Liver (tissue), 9 donors: ENCODE data around the gene ENOX1. TPM values are rescaled to one million over a fixed set of nuclear protein-coding genes. Genes with fewer than 3 reads are reported as not detected.

Source experiments
- DNase-seq: peaks from one replicate; pipeline ENCODE4 v3.0.0-alpha.2; 2017; ENCODE audit warnings: low spot score
- H3K27ac ChIP-seq, 2 donors: one replicate each; pipeline ENCODE4 v1.7.0; 2013; ENCODE audit warnings: inconsistent platforms in 2 of 2, low read length in 2 of 2, control low read depth in 1 of 2, low read depth in 1 of 2, mild to moderate bottlenecking in 1 of 2
- H3K27me3 ChIP-seq, 4 donors: one replicate each; pipeline versions ENCODE4 v1.6.1 to v1.7.0; 2013; ENCODE audit warnings: low read length in 3 of 4, inconsistent platforms in 1 of 4, mild to moderate bottlenecking in 1 of 4, moderate library complexity in 1 of 4; ENCODE audit not compliant: control insufficient read depth in 4 of 4, insufficient read depth in 4 of 4
- H3K36me3 ChIP-seq, 4 donors: one replicate each; pipeline versions ENCODE4 v1.6.1 to v1.7.0; 2013; ENCODE audit warnings: low read length in 3 of 4, mild to moderate bottlenecking in 3 of 4, low read depth in 1 of 4, moderate library complexity in 1 of 4; ENCODE audit not compliant: control insufficient read depth in 4 of 4, insufficient read depth in 3 of 4
- H3K4me1 ChIP-seq, 4 donors: one replicate each; pipeline versions ENCODE4 v1.6.1 to v1.7.0; 2013; ENCODE audit warnings: low read length in 3 of 4, mild to moderate bottlenecking in 3 of 4, moderate library complexity in 1 of 4; ENCODE audit not compliant: control insufficient read depth in 4 of 4, insufficient read depth in 4 of 4
- H3K4me3 ChIP-seq, 3 donors: one replicate each; pipeline versions ENCODE4 v1.6.1 to v1.7.0; 2013; ENCODE audit warnings: low read length in 3 of 3, control low read depth in 1 of 3, low read depth in 1 of 3, mild to moderate bottlenecking in 1 of 3
- H3K9ac ChIP-seq, 2 donors: one replicate each; pipeline ENCODE4 v1.7.0; 2013; ENCODE audit warnings: low read length in 2 of 2, mild to moderate bottlenecking in 2 of 2, moderate library complexity in 2 of 2, control low read depth in 1 of 2, low read depth in 1 of 2
- H3K9me3 ChIP-seq, 4 donors: one replicate each; pipeline versions ENCODE4 v1.6.1 to v1.7.0; 2013; ENCODE audit warnings: low read length in 3 of 4; ENCODE audit not compliant: control insufficient read depth in 4 of 4
- ATF3 ChIP-seq: IDR thresholded peaks from 2 replicates; pipeline ENCODE4 v1.6.1; 2016; ENCODE audit warnings: antibody characterized with exemption
- CTCF ChIP-seq: fragments of 150-350 bp; IDR thresholded peaks from 2 replicates; pipeline ENCODE4 v1.5.1; 2017; ENCODE audit warnings: improper control_type of control experiment, low read depth, low read length; ENCODE audit not compliant: missing input control
- EGR1 ChIP-seq, 2 donors: IDR thresholded peaks; 2 replicates each; pipeline ENCODE4 v1.6.1; 2016 to 2018; ENCODE audit warnings: antibody characterized with exemption in 2 of 2, low read depth in 2 of 2
- FOXA1 ChIP-seq: IDR thresholded peaks from 2 replicates; pipeline ENCODE4 v1.6.1; 2016; ENCODE audit warnings: antibody characterized with exemption
- FOXA2 ChIP-seq: IDR thresholded peaks from 2 replicates; pipeline ENCODE4 v1.6.1; 2016; ENCODE audit warnings: antibody characterized with exemption
- GABPA ChIP-seq, 2 donors: IDR thresholded peaks in 1 of 2; conservative IDR thresholded peaks in 1 of 2; 2 replicates each; pipeline ENCODE4 v1.6.1; 2016; ENCODE audit warnings: antibody characterized with exemption in 2 of 2, mild to moderate bottlenecking in 1 of 2, moderate library complexity in 1 of 2
- HNF4A ChIP-seq, 2 donors: conservative IDR thresholded peaks; 2 replicates each; pipeline ENCODE4 v1.6.1; 2016; ENCODE audit warnings: antibody characterized with exemption in 2 of 2, mild to moderate bottlenecking in 2 of 2
- HNF4G ChIP-seq: IDR thresholded peaks from 2 replicates; pipeline ENCODE4 v1.6.1; 2016; ENCODE audit warnings: antibody characterized with exemption
- JUND ChIP-seq, 2 donors: IDR thresholded peaks; 2 replicates each; pipeline ENCODE4 v1.6.1; 2016; ENCODE audit warnings: antibody characterized with exemption in 2 of 2
- MAX ChIP-seq: IDR thresholded peaks from 2 replicates; pipeline ENCODE4 v1.6.1; 2016; ENCODE audit warnings: antibody characterized with exemption
- NR2F2 ChIP-seq: IDR thresholded peaks from 2 replicates; pipeline ENCODE4 v1.6.1; 2016; ENCODE audit warnings: antibody characterized with exemption
- RAD21 ChIP-seq, 2 donors: IDR thresholded peaks; 2 replicates each; pipeline ENCODE4 v1.6.1; 2016; ENCODE audit warnings: antibody characterized with exemption in 2 of 2, mild to moderate bottlenecking in 2 of 2
- REST ChIP-seq: IDR thresholded peaks from 2 replicates; pipeline ENCODE4 v1.6.1; 2016; ENCODE audit warnings: antibody characterized with exemption, mild to moderate bottlenecking
- RXRA ChIP-seq, 2 donors: IDR thresholded peaks; 2 replicates each; pipeline ENCODE4 v1.6.1; 2017 to 2018; ENCODE audit warnings: antibody characterized with exemption in 2 of 2, mild to moderate bottlenecking in 1 of 2
- SP1 ChIP-seq: IDR thresholded peaks from 2 replicates; pipeline ENCODE4 v1.6.1; 2018; ENCODE audit warnings: antibody characterized with exemption, mild to moderate bottlenecking
- TAF1 ChIP-seq: conservative IDR thresholded peaks from 2 replicates; pipeline ENCODE4 v1.6.1; 2016; ENCODE audit warnings: antibody characterized with exemption, mild to moderate bottlenecking
- YY1 ChIP-seq: IDR thresholded peaks from 2 replicates; pipeline ENCODE4 v1.6.1; 2016; ENCODE audit warnings: antibody characterized with exemption, mild to moderate bottlenecking
- ZBTB33 ChIP-seq: IDR thresholded peaks from 2 replicates; pipeline ENCODE4 v1.6.1; 2016; ENCODE audit warnings: antibody characterized with exemption
- WGBS: extraction: QIAGEN DNeasy Blood & Tissue Kit; methylation state at CpG from one replicate; pipeline ENCODE4 v1.1.7; 2013; 5-methylcytosine and 5-hydroxymethylcytosine counted together
- polyA plus RNA-seq, 2 donors: library from polyadenylated mRNA; stranded (reverse) in 1 of 2; unstranded in 1 of 2; fragments of 200-250 nt in 1 of 2; fragments of >200 nt in 1 of 2; fragmentation: Nextera tagmentation in 1 of 2; extraction: Ambion mirVana in 1 of 2; gene quantifications; one replicate each; pipeline versions ENCODE4 v1.2.1 to v1.2.3, GENCODE V29; 2013 to 2015
- total RNA-seq, 2 donors: library from RNA; depleted of rRNA; stranded (reverse); fragments of >200 nt; gene quantifications; one replicate each; pipeline ENCODE4 v1.2.3, GENCODE V29; 2014
- donor health status: healthy.
- donor health status: healthy.
- donor health status: healthy.
- donor health status: healthy.
- donor health status: healthy.

Gene ENOX1
- total and polyA plus RNA-seq, 4 donors: 0.02 to 0.33 (median 0.08) TPM; not detected in 1

- peaks cover 0 to 2% (median 2%) of the 10 kb centered on the region in 4 donors for H3K9me3 ChIP-seq
- H3K36me3 ChIP-seq: no peaks in the 10 kb centered on the region
- TF ChIP-seq HNF4A (conservative IDR thresholded peaks at IDR 0.05): no peak
- TF ChIP-seq TAF1: no peak
- no peak for TF ChIP-seq FOXA2
- TF ChIP-seq MAX: no peak
- no peak for TF ChIP-seq GABPA (IDR thresholded peaks at IDR 0.05 in 1 of 2, conservative IDR thresholded peaks at IDR 0.05 in 1 of 2)
- no peak for TF ChIP-seq CTCF
- no peak for TF ChIP-seq ZBTB33
- no peak for TF ChIP-seq SP1
- TF ChIP-seq ATF3: no peak
- no peak for TF ChIP-seq YY1
- no peak for TF ChIP-seq RXRA (IDR thresholded peaks at IDR 0.05)
- TF ChIP-seq RAD21 (IDR thresholded peaks at IDR 0.05): no peak
- TF ChIP-seq NR2F2: no peak
- TF ChIP-seq FOXA1: no peak
- no peak for TF ChIP-seq HNF4G
- H3K4me1 ChIP-seq: no peaks in the 10 kb centered on the region
- H3K4me3 ChIP-seq: no peak overlapping the region
- DNase-seq: no peak
- H3K27ac ChIP-seq: no peak overlapping the region
- no peak overlapping the region for H3K9ac ChIP-seq
- peaks cover 0 to 4% (median 0%) of the 10 kb centered on the region in 4 donors for H3K27me3 ChIP-seq
Measured at GRCh38 chr13:43206838-43207237, 579.9 kb downstream of the ENOX1 start.

GRCh38 chr13:43205416-43205815 lies 581.4 kb downstream of the ENOX1 start:
- WGBS: 92% methylated on average over 4 of the region's 4 CpGs
- H3K27me3 ChIP-seq: no peaks in the 10 kb centered on the region
- TF ChIP-seq FOXA2: no peak
- H3K36me3 ChIP-seq: no peaks in the 10 kb centered on the region
- H3K27ac ChIP-seq: no peak overlapping the region
- no peak for DNase-seq
- H3K4me1 ChIP-seq: no peaks in the 10 kb centered on the region
- H3K9me3 ChIP-seq: peaks cover 0 to 6% (median 2%) of the 10 kb centered on the region in 4 donors
- H3K4me3 ChIP-seq: no peak overlapping the region
- H3K9ac ChIP-seq: no peak overlapping the region

GRCh38 chr13:43204591-43204990 lies 582.2 kb downstream of the ENOX1 start:
- WGBS: 86% methylated on average over 2 of the region's 2 CpGs
- Histone ChIP-seq H3K27me3 (no peaks in the 10 kb centered on the region), H3K9ac (no peak overlapping the region), H3K27ac (no peak overlapping the region), H3K36me3 (no peaks in the 10 kb centered on the region), H3K4me3 (no peak overlapping the region), H3K9me3 (peaks cover 0 to 6% (median 2%) of the 10 kb centered on the region in 4 donors), H3K4me1 (no peaks in the 10 kb centered on the region)
- DNase-seq: no peak
- no peak for TF ChIP-seq HNF4A (conservative IDR thresholded peaks at IDR 0.05)
- TF ChIP-seq JUND (IDR thresholded peaks at IDR 0.05): no peak
- no peak for TF ChIP-seq FOXA1
- no peak for TF ChIP-seq SP1
- TF ChIP-seq YY1: no peak
- TF ChIP-seq RXRA (IDR thresholded peaks at IDR 0.05): no peak
- no peak for TF ChIP-seq REST
- no peak for TF ChIP-seq FOXA2
- no peak for TF ChIP-seq EGR1 (IDR thresholded peaks at IDR 0.05; ENCODE audit: low read depth in 2 of 2)
- no peak for TF ChIP-seq ZBTB33
- TF ChIP-seq GABPA (IDR thresholded peaks at IDR 0.05 in 1 of 2, conservative IDR thresholded peaks at IDR 0.05 in 1 of 2): no peak
